AG04450 (cell line): Measurements from ENCODE around the gene ZNF606. TPM values are rescaled to one million over a fixed set of nuclear protein-coding genes. Genes with fewer than 3 reads are reported as not detected.

ENCODE experiments used
- CTCF ChIA-PET: fragments of 300-600, 350-600 bp; formaldehyde crosslinking; extraction: SDS; loops from one replicate; lab custom pipeline; 2022; ENCODE audit warnings: antibody characterized with exemption, inconsistent platforms; lab: Charles Lee
- POLR2A ChIA-PET: fragments of 350-600 bp; formaldehyde crosslinking; extraction: SDS; loops from one replicate; lab custom pipeline; 2021; ENCODE audit warnings: antibody characterized with exemption, inconsistent platforms; lab: Yijun Ruan, JAX
- DNase-seq: peaks from one replicate; pipeline ENCODE4 v3.0.0-alpha.2; 2011; ENCODE audit warnings: low read depth, low spot score
- H3K27ac ChIP-seq: one replicate; pipeline ENCODE4 v1.5.1; 2012; ENCODE audit warnings: low read depth, low read length, control low read depth
- H3K27me3 ChIP-seq: one replicate; pipeline ENCODE4 v1.6.0; 2012; ENCODE audit warnings: low read length; ENCODE audit not compliant: control insufficient read depth, insufficient read depth
- H3K4me3 ChIP-seq: 2 replicates; pipeline ENCODE4 v1.5.1; 2011; ENCODE audit warnings: mild to moderate bottlenecking, low read depth, low read length, control low read depth
- H3K9me3 ChIP-seq: 2 replicates; pipeline ENCODE4 v1.5.1; 2012; ENCODE audit warnings: low read length; ENCODE audit not compliant: control insufficient read depth, insufficient read depth
- polyA plus RNA-seq: library from polyadenylated mRNA; depleted of rRNA; stranded (reverse); fragments of >200 nt; gene quantifications from 2 replicates; pipeline ENCODE4 v1.2.3, GENCODE V29; 2011
- TF ChIP-seq, protein P1 (sequence below): IDR thresholded peaks from 2 replicates; pipeline ENCODE4 v1.5.1; 2011; ENCODE audit warnings: low read depth, low read length, control low read depth, inconsistent platforms

Gene ZNF606
- polyA plus RNA-seq, 1 experiment, result 4.9 TPM

DNA sequence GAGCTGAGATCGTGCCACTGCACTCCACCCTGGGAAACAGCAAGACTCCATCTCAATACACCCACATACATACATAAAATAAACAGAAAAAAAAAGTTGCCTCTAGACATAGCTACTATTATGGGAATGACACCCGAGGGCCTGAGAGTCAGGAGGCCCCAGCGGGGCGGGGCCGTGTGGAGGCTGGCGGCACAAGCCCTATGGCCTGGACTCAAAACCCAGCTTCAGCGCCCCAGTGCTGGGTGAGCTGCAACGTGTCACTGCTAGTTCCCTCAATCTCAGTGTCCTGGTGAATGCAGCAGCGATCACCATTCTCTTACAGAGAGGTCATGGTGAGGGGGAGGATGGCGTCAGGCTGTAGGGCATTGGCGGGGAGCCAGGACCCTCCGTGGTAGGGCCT is 22.0 kb upstream of the ZNF606 start:
- Histone ChIP-seq H3K9me3 (peaks cover 77% of the 10 kb centered on the region), H3K27me3 (no peaks in the 10 kb centered on the region), H3K27ac (no peak overlapping the region), H3K4me3 (no peak overlapping the region)
- ChIA-PET POLR2A (no interaction called here), CTCF (no interaction called here)
- DNase-seq, result no peak
- TF ChIP-seq, protein P1, sequence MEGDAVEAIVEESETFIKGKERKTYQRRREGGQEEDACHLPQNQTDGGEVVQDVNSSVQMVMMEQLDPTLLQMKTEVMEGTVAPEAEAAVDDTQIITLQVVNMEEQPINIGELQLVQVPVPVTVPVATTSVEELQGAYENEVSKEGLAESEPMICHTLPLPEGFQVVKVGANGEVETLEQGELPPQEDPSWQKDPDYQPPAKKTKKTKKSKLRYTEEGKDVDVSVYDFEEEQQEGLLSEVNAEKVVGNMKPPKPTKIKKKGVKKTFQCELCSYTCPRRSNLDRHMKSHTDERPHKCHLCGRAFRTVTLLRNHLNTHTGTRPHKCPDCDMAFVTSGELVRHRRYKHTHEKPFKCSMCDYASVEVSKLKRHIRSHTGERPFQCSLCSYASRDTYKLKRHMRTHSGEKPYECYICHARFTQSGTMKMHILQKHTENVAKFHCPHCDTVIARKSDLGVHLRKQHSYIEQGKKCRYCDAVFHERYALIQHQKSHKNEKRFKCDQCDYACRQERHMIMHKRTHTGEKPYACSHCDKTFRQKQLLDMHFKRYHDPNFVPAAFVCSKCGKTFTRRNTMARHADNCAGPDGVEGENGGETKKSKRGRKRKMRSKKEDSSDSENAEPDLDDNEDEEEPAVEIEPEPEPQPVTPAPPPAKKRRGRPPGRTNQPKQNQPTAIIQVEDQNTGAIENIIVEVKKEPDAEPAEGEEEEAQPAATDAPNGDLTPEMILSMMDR, result no peak

DNA sequence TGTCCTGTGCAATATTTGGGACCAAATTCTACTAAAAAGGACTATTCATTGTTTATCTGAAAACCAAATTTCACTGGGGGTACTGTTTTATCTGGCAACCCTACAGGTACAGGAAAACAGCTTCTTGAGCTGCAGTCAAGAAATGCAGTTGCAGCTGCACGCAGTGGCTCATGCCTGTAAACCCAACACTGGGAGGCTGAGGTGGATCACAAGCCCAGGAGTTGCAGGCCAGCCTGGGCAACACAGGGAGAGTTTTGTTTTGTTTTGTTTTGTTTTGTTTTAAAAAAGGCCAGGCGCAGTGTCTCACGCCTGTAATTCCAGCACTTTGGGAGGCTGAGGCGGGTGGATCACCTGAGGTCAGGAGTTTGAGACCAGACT is 19.7 kb upstream of the ZNF606 start:
- ChIA-PET CTCF (interaction anchor here (1.0 kb wide), 1 partner anchor 129 kb away, joined by 3 read pairs; no protein-coding TSS in a partner anchor), POLR2A (no interaction called here)

DNA sequence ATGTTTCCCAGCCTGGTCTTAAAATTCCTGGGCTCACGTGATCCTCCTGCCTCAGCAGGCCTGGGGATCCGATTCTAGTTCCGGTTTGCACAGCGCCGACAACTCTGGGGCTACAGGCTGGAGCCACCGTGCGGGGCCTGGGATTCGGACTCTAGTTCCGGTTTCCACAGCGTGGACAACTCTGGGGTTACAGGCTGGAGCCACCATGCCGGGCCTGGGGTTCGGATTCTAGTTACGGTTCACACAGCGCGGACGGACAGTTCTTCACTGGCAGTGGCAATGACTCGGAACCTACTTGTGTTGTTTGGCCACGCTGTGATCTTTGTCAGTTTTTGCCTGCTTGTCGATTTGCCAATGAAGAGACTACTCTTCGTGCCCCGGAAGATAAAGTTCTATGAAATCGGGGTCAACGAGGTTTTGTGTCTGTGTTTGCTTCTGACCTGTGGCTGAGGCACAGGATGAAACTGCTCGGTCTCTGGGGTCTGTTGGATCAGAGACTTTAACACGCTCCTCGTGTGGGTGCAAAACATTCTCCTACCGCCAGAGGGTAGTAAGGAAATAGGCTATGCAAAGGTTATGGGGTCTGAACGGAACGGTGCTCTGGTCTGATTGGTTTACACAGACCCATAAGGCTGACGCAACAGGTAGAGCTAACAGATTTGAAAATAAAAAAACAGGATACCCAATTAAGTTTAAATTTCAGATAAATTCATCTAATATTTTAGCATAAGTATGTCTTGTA is 19.1 kb upstream of the ZNF606 start:
- H3K27ac ChIP-seq, result no peak overlapping the region
- no peaks in the 10 kb centered on the region for H3K27me3 ChIP-seq
- DNase-seq, result no peak
- POLR2A ChIA-PET, result no interaction called here
- peaks cover 71% of the 10 kb centered on the region for H3K9me3 ChIP-seq
- CTCF ChIA-PET, result interaction anchor here (1.0 kb wide), 1 partner anchor 130 kb away, joined by 3 read pairs; no protein-coding TSS in a partner anchor
- TF ChIP-seq, protein P1, result peak; percentile 32; the same call in 1 of the 2 replicates
- H3K4me3 ChIP-seq, result no peak overlapping the region

More for the DNA sequence above, 19.7 kb upstream of the ZNF606 start:
- no peak overlapping the region for H3K4me3 ChIP-seq
- TF ChIP-seq, protein P1, result no peak
- no peaks in the 10 kb centered on the region for H3K27me3 ChIP-seq
- no peak for DNase-seq
- peaks cover 72% of the 10 kb centered on the region for H3K9me3 ChIP-seq
- no peak overlapping the region for H3K27ac ChIP-seq

DNA sequence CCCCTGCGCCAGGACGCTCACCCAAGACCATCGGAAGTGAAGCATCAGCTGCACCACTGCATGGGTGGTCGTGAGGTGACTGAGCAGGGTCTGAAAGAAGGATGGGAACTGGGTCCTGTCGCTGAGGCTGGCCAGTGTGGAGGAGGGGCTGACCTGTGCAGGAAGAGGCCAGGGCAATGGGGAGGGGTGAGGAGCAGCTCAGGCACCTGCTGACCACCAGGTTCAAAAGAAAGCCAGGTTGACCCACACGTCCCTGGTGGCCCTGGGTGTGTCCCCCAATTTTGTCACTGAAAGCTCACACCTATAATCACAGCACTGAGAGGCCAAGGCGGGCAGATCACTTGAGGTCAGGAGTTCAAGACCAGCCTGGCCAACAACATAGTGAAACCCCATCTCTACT is 17.5 kb upstream of the ZNF606 start:
- Histone ChIP-seq H3K27ac (no peak overlapping the region), H3K27me3 (no peaks in the 10 kb centered on the region), H3K9me3 (peaks cover 69% of the 10 kb centered on the region), H3K4me3 (no peak overlapping the region)
- TF ChIP-seq, protein P1, result no peak
- CTCF ChIA-PET, result interaction anchor here (0.6 kb wide), 1 partner anchor 245 kb away, joined by 3 read pairs; no protein-coding TSS in a partner anchor
- DNase-seq, result no peak
- POLR2A ChIA-PET, result no interaction called here

DNA sequence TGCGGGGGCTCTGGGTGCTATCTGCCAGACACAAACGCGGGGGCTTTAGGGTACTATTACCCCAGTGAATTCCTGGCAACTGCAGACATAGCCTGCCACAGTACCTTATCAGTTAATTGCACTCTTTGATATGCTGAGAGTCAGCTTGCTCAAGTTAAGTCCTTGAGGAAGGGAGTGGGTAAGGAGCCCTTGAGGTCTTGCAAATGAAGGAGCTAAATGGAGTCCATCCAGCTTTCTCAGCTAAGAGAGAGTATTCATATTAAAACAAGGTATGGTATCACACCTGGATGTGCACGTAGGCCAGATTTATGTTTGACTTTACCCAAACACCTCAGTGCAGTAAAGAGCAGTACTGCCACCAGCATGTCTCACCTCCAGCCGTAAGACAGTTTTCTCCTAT is 11.5 kb upstream of the ZNF606 start:
- Histone ChIP-seq H3K4me3 (no peak overlapping the region), H3K9me3 (peaks cover 68% of the 10 kb centered on the region), H3K27me3 (no peaks in the 10 kb centered on the region), H3K27ac (no peak overlapping the region)
- POLR2A ChIA-PET, result no interaction called here
- TF ChIP-seq, protein P1, result no peak
- DNase-seq, result no peak
- CTCF ChIA-PET, result no interaction called here
